MG63 (cell line): Measurements from ENCODE around the gene SETD6. TPM values are rescaled to one million over a fixed set of nuclear protein-coding genes. Genes with fewer than 3 reads are reported as not detected.
"Not testable (repeated sequence)": the region's sequence is repeated elsewhere in the genome, so short reads cannot be mapped to it uniquely, and the experiment has no call there.

Experiments
- DNase-seq: peaks from one replicate; pipeline ENCODE4 v3.0.0-alpha.2; 2020
- H3K27me3 ChIP-seq: fragments of 250-450 bp; sonication (Bioruptor Pico); 2 replicates; pipeline ENCODE4 v1.5.1; 2020; ENCODE audit warnings: mild to moderate bottlenecking, moderate library complexity
- H3K36me3 ChIP-seq: fragments of 250-450 bp; sonication (Bioruptor Pico); 2 replicates; pipeline ENCODE4 v1.5.1; 2020; ENCODE audit warnings: mild to moderate bottlenecking, moderate library complexity
- H3K4me3 ChIP-seq: fragments of 250-450 bp; sonication (Bioruptor Pico); 2 replicates; pipeline ENCODE4 v1.5.1; 2020; ENCODE audit warnings: mild to moderate bottlenecking, moderate library complexity
- H3K9me3 ChIP-seq: fragments of 250-450 bp; sonication (Bioruptor Pico); 2 replicates; pipeline ENCODE4 v1.5.1; 2020; ENCODE audit warnings: mild to moderate bottlenecking, moderate library complexity
- total RNA-seq: library from RNA; depleted of rRNA; stranded (reverse); fragments of >200 nt; shearing (Covaris generic); gene quantifications from 2 replicates; pipeline ENCODE4 v1.2.3, GENCODE V29; 2014; ENCODE audit warnings: low replicate concordance

Gene SETD6
- total RNA-seq, 1 experiment from 2014 or later = 37.2 TPM

- DNase-seq = peak; percentile 88
- H3K4me3 ChIP-seq = no peak overlapping the region
Measured at GRCh38 chr16:58487566-58488351, 27.6 kb upstream of the SETD6 start.

GRCh38 chr16:58488531-58488930, 26.8 kb upstream of the SETD6 start:
- Histone ChIP-seq H3K36me3 (no peaks in the 10 kb centered on the region), H3K9me3 (no peaks in the 10 kb centered on the region), H3K27me3 (no peaks in the 10 kb centered on the region), H3K4me3 (no peak overlapping the region)
- DNase-seq = no peak

More at GRCh38 chr16:58487566-58488351, 27.6 kb upstream of the SETD6 start:
- Histone ChIP-seq H3K9me3 (no peaks in the 10 kb centered on the region), H3K36me3 (no peaks in the 10 kb centered on the region), H3K27me3 (no peaks in the 10 kb centered on the region)

DNA sequence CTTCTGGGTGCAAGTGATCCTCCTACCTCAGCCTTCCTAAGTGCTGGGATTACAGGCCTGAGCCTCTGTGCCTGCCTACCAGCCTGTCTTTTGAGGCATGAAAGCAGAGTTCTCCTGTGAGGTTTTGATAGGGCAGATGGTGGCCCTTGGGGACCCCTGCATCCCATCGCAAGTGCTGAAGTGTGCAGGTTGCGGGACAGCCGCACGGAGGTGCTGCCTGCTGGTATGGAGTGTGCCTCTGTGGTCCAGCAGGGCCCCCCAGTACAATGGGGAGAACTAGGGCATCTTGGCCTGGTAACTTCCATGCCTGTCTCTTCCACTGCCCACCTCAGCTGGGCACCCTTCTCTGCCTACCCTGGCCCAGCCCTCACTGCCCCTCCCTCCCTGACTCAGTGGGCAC, 25.3 kb upstream of the SETD6 start:
- Histone ChIP-seq H3K27me3 (no peaks in the 10 kb centered on the region), H3K9me3 (no peaks in the 10 kb centered on the region), H3K36me3 (no peaks in the 10 kb centered on the region), H3K4me3 (no peak overlapping the region)
- no peak for DNase-seq

DNA sequence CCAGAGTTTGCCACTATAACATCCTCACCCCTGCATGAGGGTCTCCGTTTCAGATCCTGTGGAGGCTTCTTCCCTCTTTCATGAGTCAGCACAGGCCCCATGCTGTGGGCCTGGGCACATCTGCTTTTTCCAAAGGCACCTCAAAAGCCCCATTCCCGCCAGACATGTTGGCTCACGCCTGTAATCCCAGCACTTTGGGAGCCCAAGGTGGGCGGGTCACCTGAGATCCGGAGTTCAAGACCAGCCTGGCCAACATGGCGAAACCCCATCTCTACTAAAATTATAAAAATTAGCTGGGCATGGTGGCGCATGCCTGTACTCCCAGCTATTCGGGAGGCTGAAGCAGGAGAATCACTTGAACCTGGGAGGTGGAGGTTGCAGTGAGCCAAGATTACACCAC, 24.8 kb upstream of the SETD6 start:
- H3K4me3 ChIP-seq, H3K9me3 ChIP-seq, H3K27me3 ChIP-seq, DNase-seq, H3K36me3 ChIP-seq: not testable (repeated sequence)

DNA sequence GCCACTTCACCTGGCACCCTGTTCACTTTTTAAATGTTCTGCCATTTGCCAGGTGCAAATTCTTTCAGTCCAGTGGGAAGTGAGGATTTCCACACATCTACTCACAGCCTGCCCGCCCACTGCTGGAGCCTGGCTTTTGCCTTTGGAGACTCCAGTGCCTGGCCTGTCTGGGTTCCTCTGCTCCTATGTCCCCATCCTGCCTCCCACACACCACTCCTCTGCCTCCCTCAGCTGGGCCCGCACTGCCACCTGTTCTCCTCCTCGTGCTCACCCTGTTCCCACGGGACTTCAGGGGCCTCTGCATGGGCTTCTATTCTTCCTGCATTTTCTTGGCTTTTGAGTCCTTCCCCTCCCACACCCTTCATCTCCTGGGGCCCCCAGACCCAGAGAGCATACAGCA, 23.3 kb upstream of the SETD6 start:
- DNase-seq = no peak
- Histone ChIP-seq H3K36me3 (no peaks in the 10 kb centered on the region), H3K27me3 (no peaks in the 10 kb centered on the region), H3K9me3 (no peaks in the 10 kb centered on the region), H3K4me3 (no peak overlapping the region)

GRCh38 chr16:58492735-58493134, 22.6 kb upstream of the SETD6 start:
- Histone ChIP-seq H3K36me3 (no peaks in the 10 kb centered on the region), H3K27me3 (no peaks in the 10 kb centered on the region)
- DNase-seq = no peak

DNA sequence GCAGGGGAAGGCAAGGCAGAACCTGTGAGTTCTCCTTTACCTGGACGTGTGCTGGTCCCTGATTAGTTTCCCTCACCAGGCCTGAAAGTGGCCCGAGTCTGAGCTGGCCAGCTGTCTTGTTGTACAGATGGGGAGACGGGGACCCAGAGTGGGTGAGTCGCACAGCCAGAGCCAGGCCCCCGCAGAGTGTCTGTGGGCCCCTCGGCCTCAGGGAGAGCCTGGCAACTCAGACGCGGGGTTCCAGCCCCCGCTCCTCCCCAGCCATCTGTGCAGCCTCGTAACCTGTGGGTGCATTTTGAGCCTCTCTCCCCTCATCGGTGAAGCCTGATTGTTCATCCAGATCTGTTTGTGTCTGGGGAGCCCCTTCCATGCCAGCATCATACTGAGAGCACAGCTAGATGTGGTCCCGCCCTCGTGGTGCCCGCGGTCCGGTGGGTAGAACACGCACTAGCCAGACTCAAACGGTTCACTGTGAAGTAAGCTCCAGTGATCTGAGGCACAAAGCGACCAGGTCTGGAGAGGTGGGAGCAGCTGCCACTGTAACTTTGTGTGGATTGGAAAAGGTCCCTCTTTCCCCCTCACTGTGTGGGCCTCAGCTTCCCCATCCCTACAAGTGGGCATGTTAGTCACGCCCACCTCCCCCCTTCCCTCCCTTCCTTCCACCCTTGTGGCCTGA, 21.4 kb upstream of the SETD6 start:
- no peaks in the 10 kb centered on the region for H3K36me3 ChIP-seq
- DNase-seq = no peak
- no peak overlapping the region for H3K4me3 ChIP-seq
- no peaks in the 10 kb centered on the region for H3K9me3 ChIP-seq
- H3K27me3 ChIP-seq = no peaks in the 10 kb centered on the region

More at GRCh38 chr16:58492735-58493134, 22.6 kb upstream of the SETD6 start:
- Histone ChIP-seq H3K9me3 (no peaks in the 10 kb centered on the region), H3K4me3 (no peak overlapping the region)

DNA sequence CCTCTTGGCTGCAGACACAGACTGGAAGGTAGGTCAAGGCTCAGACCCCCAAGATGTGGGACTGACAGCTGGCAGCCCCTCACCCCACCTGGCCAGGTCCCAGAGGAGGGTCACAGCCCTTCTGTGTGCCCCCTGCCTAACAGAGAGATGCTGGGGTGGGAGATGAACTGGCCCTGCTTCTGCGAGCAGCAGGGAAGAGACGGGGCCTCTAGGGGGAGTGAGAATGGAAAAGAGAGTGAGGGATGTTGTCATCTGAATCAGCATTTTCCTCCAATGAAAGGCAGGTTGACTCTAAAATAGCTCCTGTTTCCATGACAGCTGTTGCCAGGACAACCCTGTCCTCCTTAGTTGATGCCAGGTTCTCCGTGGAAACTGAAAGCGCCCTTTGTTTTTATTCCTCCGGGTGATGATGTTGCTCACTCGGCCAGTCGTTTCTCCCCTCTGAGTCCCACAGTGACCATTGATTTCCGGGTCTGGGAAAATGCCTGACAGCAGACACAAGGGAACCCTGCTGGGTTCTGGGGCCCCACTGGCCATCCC, 20.3 kb upstream of the SETD6 start:
- Histone ChIP-seq H3K27me3 (no peaks in the 10 kb centered on the region), H3K9me3 (no peaks in the 10 kb centered on the region), H3K4me3 (no peak overlapping the region), H3K36me3 (no peaks in the 10 kb centered on the region)
- peak; percentile 77 for DNase-seq

- H3K4me3 ChIP-seq = no peak overlapping the region
- no peak for DNase-seq
- no peaks in the 10 kb centered on the region for H3K36me3 ChIP-seq
- no peaks in the 10 kb centered on the region for H3K27me3 ChIP-seq
- H3K9me3 ChIP-seq = no peaks in the 10 kb centered on the region
Measured at GRCh38 chr16:58495521-58496331, 19.6 kb upstream of the SETD6 start.

DNA sequence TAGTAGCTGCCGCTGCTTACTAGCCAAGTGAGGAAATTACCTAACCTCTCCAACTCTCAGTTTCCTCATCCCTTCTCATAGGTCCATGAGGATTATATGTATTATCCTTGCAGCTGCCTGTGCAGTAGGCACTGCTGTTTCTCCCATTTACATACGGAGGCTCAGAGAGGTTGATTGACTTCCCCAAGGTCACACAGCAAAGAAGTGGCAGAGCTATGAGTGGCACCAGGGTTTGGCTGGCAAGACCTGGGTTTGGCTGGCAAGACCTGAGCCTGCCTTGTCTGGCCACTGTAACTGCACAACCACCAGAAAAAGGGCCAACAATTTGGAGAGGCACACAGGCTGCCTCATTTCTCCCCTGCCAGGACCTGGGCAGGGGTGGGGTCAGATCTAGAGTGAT, 17.8 kb upstream of the SETD6 start:
- Histone ChIP-seq H3K4me3 (no peak overlapping the region), H3K36me3 (no peaks in the 10 kb centered on the region), H3K27me3 (no peaks in the 10 kb centered on the region), H3K9me3 (no peaks in the 10 kb centered on the region)
- DNase-seq = no peak

GRCh38 chr16:58497935-58498334, 17.4 kb upstream of the SETD6 start:
- Histone ChIP-seq H3K27me3 (no peaks in the 10 kb centered on the region), H3K4me3 (no peak overlapping the region), H3K9me3 (no peaks in the 10 kb centered on the region), H3K36me3 (no peaks in the 10 kb centered on the region)
- DNase-seq = no peak

DNA sequence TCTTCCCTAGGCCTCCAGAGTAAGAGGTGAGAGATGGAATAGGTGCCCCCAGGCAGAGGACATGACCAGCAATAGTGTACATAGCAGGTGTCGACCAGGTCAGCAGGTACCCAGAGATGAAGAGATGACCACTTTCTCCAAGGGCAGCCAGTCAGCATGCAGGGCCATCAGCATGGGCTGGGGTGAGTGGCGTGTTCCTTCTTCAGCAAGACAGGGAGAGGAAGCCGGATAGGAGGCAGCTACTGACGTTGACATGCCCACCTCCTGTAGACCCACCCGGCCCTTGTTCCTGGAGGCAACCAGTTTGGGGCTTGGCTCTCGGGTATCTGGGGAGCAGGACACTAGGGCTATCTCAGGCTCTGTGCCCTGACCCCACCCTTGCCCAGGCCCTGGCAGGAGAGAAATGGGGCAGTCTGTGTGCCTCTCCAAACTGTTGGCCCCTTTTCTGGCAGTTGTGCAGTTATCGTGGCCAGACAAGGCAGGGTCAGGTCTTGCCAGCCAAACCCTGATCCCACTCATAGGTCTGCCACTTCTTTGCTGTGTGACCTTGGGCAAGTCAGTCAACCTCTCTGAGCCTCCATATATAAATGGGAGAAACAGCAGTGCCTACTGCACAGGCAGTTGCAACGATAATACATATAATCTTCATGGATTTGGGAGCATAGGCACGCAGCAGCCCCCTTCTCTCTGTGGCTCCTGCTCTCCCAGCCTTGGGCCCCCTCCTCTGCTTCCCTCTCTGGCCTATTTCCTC, 16.8 kb upstream of the SETD6 start:
- no peak overlapping the region for H3K4me3 ChIP-seq
- no peaks in the 10 kb centered on the region for H3K9me3 ChIP-seq
- no peak for DNase-seq
- H3K27me3 ChIP-seq = no peaks in the 10 kb centered on the region
- H3K36me3 ChIP-seq = no peaks in the 10 kb centered on the region

DNA sequence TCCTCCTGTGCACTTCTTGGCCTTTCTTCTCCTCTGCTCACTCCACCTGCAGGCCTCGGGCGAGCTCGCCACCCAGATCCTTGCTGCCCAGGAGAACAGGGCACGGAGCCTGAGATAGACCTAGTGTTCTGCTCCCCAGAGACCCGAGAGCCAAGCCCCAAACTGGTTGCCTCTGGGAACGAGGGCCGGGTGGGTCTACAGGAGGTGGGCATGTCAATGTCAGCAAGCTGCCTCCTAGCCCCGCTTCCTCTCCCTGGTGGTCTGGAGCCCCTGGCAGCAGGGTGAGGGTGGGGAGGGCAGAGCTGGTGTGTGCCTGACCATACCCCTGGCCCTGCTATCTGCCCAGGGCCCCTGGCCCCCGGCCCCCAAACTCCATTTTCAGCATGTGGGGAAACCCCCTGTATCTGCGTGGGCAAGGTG, 16.2 kb upstream of the SETD6 start:
- H3K27me3 ChIP-seq = no peaks in the 10 kb centered on the region
- DNase-seq = no peak
- no peaks in the 10 kb centered on the region for H3K36me3 ChIP-seq
- no peaks in the 10 kb centered on the region for H3K9me3 ChIP-seq
- no peak overlapping the region for H3K4me3 ChIP-seq

- Histone ChIP-seq H3K36me3 (no peaks in the 10 kb centered on the region), H3K4me3 (peak within 1 kb of the TSS; percentile 14), H3K9me3 (no peaks in the 10 kb centered on the region), H3K27me3 (no peaks in the 10 kb centered on the region)
- peak; percentile 83 for DNase-seq
Measured at GRCh38 chr16:58499615-58500351, 15.5 kb upstream of the SETD6 start, which contains the start of gene NDRG4. NDRG4 (plus strand) TSS chr16:58500143; CDS start chr16:58500249, 106 bp downstream.

- no peak for DNase-seq
- Histone ChIP-seq H3K36me3 (no peaks in the 10 kb centered on the region), H3K9me3 (no peaks in the 10 kb centered on the region), H3K27me3 (no peaks in the 10 kb centered on the region), H3K4me3 (peak overlapping the region; percentile 14)
Measured at GRCh38 chr16:58500430-58501241, 14.7 kb upstream of the SETD6 start.
